Endodermal cell (in vitro differentiated cells): ENCODE measurements around the gene RPL38. TPM values are rescaled to one million over a fixed set of nuclear protein-coding genes. Genes with fewer than 3 reads are reported as not detected.
A peak's percentile ranks its signal among the peaks of the same experiment; 100 is the strongest.

Experiments
- DNase-seq: peaks from one replicate; pipeline ENCODE4 v3.0.0-alpha.2; 2017
- H3K27ac ChIP-seq: 2 replicates; pipeline ENCODE4 v1.5.1; 2013; ENCODE audit warnings: mild to moderate bottlenecking, low read depth, low read length, moderate library complexity
- H3K27me3 ChIP-seq: 2 replicates; pipeline ENCODE4 v1.6.1; 2013; ENCODE audit warnings: mild to moderate bottlenecking, low read length, moderate library complexity; ENCODE audit not compliant: insufficient read depth, control insufficient read depth, poor library complexity, severe bottlenecking
- H3K36me3 ChIP-seq: 2 replicates; pipeline ENCODE4 v1.7.0; 2013; ENCODE audit warnings: mild to moderate bottlenecking, low read length, moderate library complexity; ENCODE audit not compliant: control insufficient read depth, insufficient read depth
- H3K4me1 ChIP-seq: one replicate; pipeline ENCODE4 v1.7.0; 2013; ENCODE audit warnings: low read length; ENCODE audit not compliant: control insufficient read depth, insufficient read depth
- H3K4me3 ChIP-seq: 2 replicates; pipeline ENCODE4 v1.5.1; 2013; ENCODE audit warnings: mild to moderate bottlenecking, low read length, moderate library complexity
- H3K9ac ChIP-seq: 2 replicates; pipeline ENCODE4 v1.6.1; 2013; ENCODE audit warnings: mild to moderate bottlenecking, low read length, moderate library complexity; ENCODE audit not compliant: poor library complexity, severe bottlenecking; ENCODE audit errors: extremely low read depth
- H3K9me3 ChIP-seq: 2 replicates; pipeline ENCODE4 v1.6.1; 2013; ENCODE audit warnings: mild to moderate bottlenecking, low read length, moderate library complexity; ENCODE audit not compliant: control insufficient read depth
- H3K27ac Mint-ChIP-seq: 2 replicates; pipeline ENCODE4 v1.8.0; 2020; ENCODE audit warnings: mixed read lengths
- H3K27me3 Mint-ChIP-seq: 2 replicates; pipeline ENCODE4 v1.8.0; 2021; ENCODE audit warnings: mild to moderate bottlenecking, mixed read lengths; ENCODE audit not compliant: insufficient read depth
- H3K36me3 Mint-ChIP-seq: 2 replicates; pipeline ENCODE4 v1.8.0; 2020; ENCODE audit warnings: low read depth, mixed read lengths
- H3K4me1 Mint-ChIP-seq: 2 replicates; pipeline ENCODE4 v1.8.0; 2020; ENCODE audit warnings: mixed read lengths
- H3K4me3 Mint-ChIP-seq: 2 replicates; pipeline ENCODE4 v1.8.0; 2020; ENCODE audit warnings: mild to moderate bottlenecking, moderate library complexity, mixed read lengths
- H3K9me3 Mint-ChIP-seq: 2 replicates; pipeline ENCODE4 v1.8.0; 2020; ENCODE audit warnings: mild to moderate bottlenecking, mixed read lengths
- WGBS, 2 experiments: methylation state at CpG; one replicate each; pipeline versions ENCODE4 v1.1.5 to v1.1.7; 2013; ENCODE audit warnings: missing lambda C conversion rate in 2 of 2, mixed read lengths in 1 of 2; ENCODE audit not compliant: insufficient coverage in 1 of 2, insufficient read length in 1 of 2; 5-methylcytosine and 5-hydroxymethylcytosine counted together
- total RNA-seq, 2 donors: library from RNA; stranded (reverse); fragmentation: NEBNext Ultra II Directional in 1 of 2; extraction: Animal tissue kit (Norgen Biotek cat#: 25700) in 1 of 2; gene quantifications; 2 replicates in 1 of 2; 3 replicates in 1 of 2; pipeline ENCODE4 v1.2.1, GENCODE V29; 2021
- TF ChIP-seq, protein P1 (sequence below): fragments of 200-600 bp; sonication (generic); conservative IDR thresholded peaks from 2 replicates; pipeline ENCODE4 v1.5.0; 2021; ENCODE audit warnings: antibody characterized with exemption, mild to moderate bottlenecking

The RPL38 gene
- total RNA-seq, 2 donors from 2014 or later: 1,155 to 1,199 TPM

DNA sequence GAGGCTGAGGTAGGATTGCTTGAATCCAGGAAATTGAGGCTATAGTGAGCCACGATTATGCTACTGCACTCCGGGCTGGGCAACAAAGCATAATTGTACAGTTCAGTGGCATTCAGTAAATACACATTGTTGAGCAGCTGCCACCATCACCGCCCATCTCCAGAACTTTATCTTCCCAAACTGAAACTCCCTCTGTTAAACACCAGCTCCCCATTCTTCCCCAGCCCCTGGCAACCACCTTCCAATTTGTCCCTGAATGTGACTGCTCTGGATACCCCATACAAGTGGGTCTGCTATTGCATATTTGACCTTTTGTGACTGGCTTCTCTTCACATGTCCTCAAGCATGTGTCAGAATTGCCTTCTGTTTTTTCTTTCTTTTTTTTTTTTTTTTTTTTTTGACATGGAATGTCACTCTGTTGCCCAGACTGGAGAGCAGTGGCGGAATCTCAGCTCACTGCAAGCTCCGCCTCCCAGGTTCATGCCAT is 2.9 kb downstream of the RPL38 start:
- Histone ChIP-seq H3K4me1 (peaks cover 25% of the 10 kb centered on the region), H3K9me3 (no peaks in the 10 kb centered on the region), H3K27ac (no peak overlapping the region), H3K4me3 (peak overlapping the region; percentile 99), H3K27me3 (peaks cover 3% of the 10 kb centered on the region), H3K36me3 (peaks cover 72% of the 10 kb centered on the region), H3K9ac (no peak overlapping the region)
- no peaks in the 10 kb centered on the region for H3K9me3 Mint-ChIP-seq
- H3K4me1 Mint-ChIP-seq: peaks cover 39% of the 10 kb centered on the region
- peak overlapping the region; percentile 79 for H3K27ac Mint-ChIP-seq
- H3K4me3 Mint-ChIP-seq: peak overlapping the region; percentile 99
- TF ChIP-seq, protein P1, sequence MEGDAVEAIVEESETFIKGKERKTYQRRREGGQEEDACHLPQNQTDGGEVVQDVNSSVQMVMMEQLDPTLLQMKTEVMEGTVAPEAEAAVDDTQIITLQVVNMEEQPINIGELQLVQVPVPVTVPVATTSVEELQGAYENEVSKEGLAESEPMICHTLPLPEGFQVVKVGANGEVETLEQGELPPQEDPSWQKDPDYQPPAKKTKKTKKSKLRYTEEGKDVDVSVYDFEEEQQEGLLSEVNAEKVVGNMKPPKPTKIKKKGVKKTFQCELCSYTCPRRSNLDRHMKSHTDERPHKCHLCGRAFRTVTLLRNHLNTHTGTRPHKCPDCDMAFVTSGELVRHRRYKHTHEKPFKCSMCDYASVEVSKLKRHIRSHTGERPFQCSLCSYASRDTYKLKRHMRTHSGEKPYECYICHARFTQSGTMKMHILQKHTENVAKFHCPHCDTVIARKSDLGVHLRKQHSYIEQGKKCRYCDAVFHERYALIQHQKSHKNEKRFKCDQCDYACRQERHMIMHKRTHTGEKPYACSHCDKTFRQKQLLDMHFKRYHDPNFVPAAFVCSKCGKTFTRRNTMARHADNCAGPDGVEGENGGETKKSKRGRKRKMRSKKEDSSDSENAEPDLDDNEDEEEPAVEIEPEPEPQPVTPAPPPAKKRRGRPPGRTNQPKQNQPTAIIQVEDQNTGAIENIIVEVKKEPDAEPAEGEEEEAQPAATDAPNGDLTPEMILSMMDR: no peak
- peaks cover under 1% of the 10 kb centered on the region for H3K27me3 Mint-ChIP-seq
- 93 to 96% methylated on average over 5 of the region's 5 CpGs for WGBS, 2 experiments
- no peak for DNase-seq
- H3K36me3 Mint-ChIP-seq: peaks cover 63% of the 10 kb centered on the region

DNA sequence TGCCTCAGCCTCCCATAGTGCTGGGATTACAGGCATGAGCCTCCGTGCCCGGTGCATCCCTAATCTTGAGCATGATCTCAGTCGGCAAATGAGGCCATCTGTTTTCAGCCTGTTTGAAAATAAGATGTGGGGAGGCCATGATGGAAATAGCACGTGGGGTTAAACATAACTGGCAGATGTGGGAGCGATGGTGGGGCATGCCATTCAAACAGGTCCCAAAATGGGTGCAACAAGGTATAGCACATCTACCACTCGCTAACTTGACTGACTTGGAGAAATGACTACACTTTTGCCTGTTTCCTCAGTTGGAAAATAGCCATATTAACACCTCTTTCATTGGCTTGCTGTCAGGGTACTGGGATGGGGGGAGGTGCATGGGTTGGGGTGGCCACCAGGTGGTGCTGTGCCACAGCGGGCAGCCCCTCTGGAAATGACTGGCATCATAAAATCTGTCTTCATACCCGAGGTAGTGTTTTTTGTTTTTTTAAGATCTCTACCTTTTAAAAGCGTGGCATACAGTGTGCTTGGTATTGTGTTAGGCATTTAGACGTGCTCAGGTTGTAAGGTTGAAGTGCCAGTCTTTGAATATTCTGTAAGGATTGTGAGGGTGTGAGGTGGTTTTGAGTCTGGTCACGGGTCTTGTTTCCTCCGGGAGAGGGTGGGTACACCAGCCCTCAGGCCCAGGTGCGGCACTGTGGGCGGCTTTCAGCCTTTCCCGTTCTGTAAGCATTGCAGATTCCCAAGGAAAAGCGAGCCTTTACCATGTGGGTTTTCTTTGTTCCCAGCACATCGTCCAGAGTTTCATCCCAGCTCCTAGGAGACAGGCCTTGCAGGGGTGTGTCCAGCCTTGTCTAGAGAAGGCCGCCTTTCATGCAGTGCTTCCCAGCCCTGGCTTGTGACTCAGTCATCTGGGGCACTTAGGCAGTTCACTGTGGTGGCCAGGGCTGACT is 7.0 kb downstream of the RPL38 start:
- Histone ChIP-seq H3K27ac (peak overlapping the region; percentile 98), H3K9me3 (no peaks in the 10 kb centered on the region), H3K4me1 (peaks cover 20% of the 10 kb centered on the region), H3K4me3 (peak overlapping the region; percentile 44), H3K9ac (peak overlapping the region; percentile 23), H3K36me3 (peaks cover 56% of the 10 kb centered on the region), H3K27me3 (peaks cover 31% of the 10 kb centered on the region)
- Mint-ChIP-seq H3K27me3 (peaks cover 35% of the 10 kb centered on the region), H3K36me3 (peaks cover 45% of the 10 kb centered on the region), H3K27ac (peak overlapping the region; percentile 92), H3K4me3 (peak overlapping the region; percentile 56), H3K4me1 (peaks cover 48% of the 10 kb centered on the region), H3K9me3 (no peaks in the 10 kb centered on the region)
- TF ChIP-seq, protein P1: peak; percentile 99
- 60 to 63% methylated on average over 14 to 18 of the region's 18 CpGs for WGBS, 2 experiments
- peak; percentile 94 for DNase-seq

DNA sequence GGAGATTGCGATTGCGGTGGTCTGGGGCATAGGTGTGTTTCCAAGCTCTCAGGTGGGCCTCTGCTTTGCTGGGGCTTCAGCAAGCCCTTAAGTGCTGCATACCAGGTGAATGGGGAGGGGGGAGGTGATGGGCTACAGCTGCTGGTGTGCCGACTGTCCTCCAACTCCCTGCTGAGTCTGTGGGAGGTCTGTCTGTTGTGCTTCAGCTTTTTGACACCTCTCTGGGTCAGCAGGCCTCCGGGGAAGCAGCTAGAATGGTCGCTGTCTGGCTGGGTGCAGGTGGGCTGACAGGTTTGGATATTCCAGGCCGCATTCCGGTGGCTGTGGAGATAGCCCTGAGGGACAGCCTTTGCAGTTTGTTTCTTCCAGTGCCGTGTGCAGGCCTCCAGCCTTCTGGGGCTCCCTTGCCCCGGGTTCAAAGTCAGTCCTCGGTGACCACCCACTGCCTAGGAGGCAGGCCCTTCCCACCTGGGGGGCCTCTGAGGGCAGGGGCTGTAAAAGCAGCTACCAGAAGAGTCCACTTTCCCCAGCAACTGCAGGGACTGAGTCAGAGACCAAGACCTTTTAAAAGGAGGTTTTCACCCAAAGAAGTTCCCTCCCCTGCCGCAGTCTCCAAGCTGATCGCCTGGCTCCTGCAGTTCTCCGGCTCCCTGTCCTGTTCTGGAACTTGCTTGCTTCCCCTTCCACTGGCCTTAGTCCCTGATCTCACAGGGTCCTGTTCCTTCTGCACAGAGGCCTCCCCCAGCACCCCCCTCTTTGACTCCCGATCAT is 7.8 kb downstream of the RPL38 start:
- Histone ChIP-seq H3K4me3 (peak overlapping the region; percentile 44), H3K27me3 (peaks cover 38% of the 10 kb centered on the region), H3K27ac (peak overlapping the region; percentile 98), H3K9me3 (no peaks in the 10 kb centered on the region), H3K36me3 (peaks cover 48% of the 10 kb centered on the region), H3K4me1 (peaks cover 14% of the 10 kb centered on the region), H3K9ac (peak overlapping the region; percentile 23)
- Mint-ChIP-seq H3K27ac (peak overlapping the region; percentile 92), H3K4me3 (peak overlapping the region; percentile 56), H3K4me1 (peaks cover 45% of the 10 kb centered on the region), H3K27me3 (peaks cover 44% of the 10 kb centered on the region), H3K9me3 (no peaks in the 10 kb centered on the region), H3K36me3 (peaks cover 36% of the 10 kb centered on the region)
- TF ChIP-seq, protein P1: no peak
- peak; percentile 94 for DNase-seq
- 40 to 48% methylated on average over 13 to 14 of the region's 14 CpGs for WGBS, 2 experiments
